Activated CD8-positive, alpha-beta T cell treated with anti-CD3 and anti-CD28 coated beads for 36 hours (primary cell): ENCODE results near the gene NFATC3. TPM values are rescaled to one million over a fixed set of nuclear protein-coding genes. Genes with fewer than 3 reads are reported as not detected.
A peak's percentile ranks its signal among the peaks of the same experiment; 100 is the strongest.
"Not testable (repeated sequence)": the region's sequence is repeated elsewhere in the genome, so short reads cannot be mapped to it uniquely, and the experiment has no call there.

Experiments used
- ATAC-seq: fragments of 200-7000 bp; cut with Tn5 transposase; one replicate; pipeline ENCODE4 v1.10.0; 2021; ENCODE audit warnings: mild to moderate bottlenecking, moderate library complexity
- CTCF ChIA-PET: fragments of 350-600 bp; sonication (Branson Sonifier 250); formaldehyde crosslinking; loops from one replicate; lab custom pipeline; 2021; ENCODE audit warnings: antibody characterized with exemption; lab: Charles Lee
- POLR2A ChIA-PET: fragments of 350-600 bp; sonication (Branson Sonifier 250); formaldehyde crosslinking; loops from one replicate; lab custom pipeline; 2021; ENCODE audit warnings: antibody characterized with exemption; lab: Charles Lee
- DNase-seq: peaks from one replicate; pipeline ENCODE4 v3.0.0-alpha.2; 2020
- H3K27ac Mint-ChIP-seq: one replicate; pipeline ENCODE4 v1.8.0; 2021; ENCODE audit warnings: mild to moderate bottlenecking, mixed read lengths
- H3K27me3 Mint-ChIP-seq: one replicate; pipeline ENCODE4 v1.8.0; 2021; ENCODE audit warnings: mixed read lengths
- H3K36me3 Mint-ChIP-seq: one replicate; pipeline ENCODE4 v1.8.0; 2021; ENCODE audit warnings: low read depth, mixed read lengths
- H3K4me1 Mint-ChIP-seq: one replicate; pipeline ENCODE4 v1.8.0; 2021; ENCODE audit warnings: low read depth, mixed read lengths
- H3K4me3 Mint-ChIP-seq: one replicate; pipeline ENCODE4 v1.8.0; 2021; ENCODE audit warnings: mild to moderate bottlenecking, moderate library complexity, mixed read lengths
- H3K9me3 Mint-ChIP-seq: one replicate; pipeline ENCODE4 v1.8.0; 2021; ENCODE audit warnings: mixed read lengths
- CTCF ChIP-seq: fragments of 200-600 bp; IDR thresholded peaks from one replicate; pipeline ENCODE4 v1.8.0; 2022; ENCODE audit warnings: antibody characterized with exemption, mild to moderate bottlenecking
- intact Hi-C: fragments of 100-400 bp; cut with micrococcal nuclease; formaldehyde crosslinking; loops from one replicate; pipeline ENCODE4 v1.10.0; 2022
- total RNA-seq, 2 experiments: library from RNA; stranded (reverse); gene quantifications; one replicate each; pipeline ENCODE4 v1.2.3, GENCODE V29; 2021

NFATC3 gene
- total RNA-seq, 2 experiments from 2014 or later = 102 to 104 TPM

GRCh38 chr16:68155425-68155824 is 70.3 kb downstream of the NFATC3 start:
- H3K27me3 Mint-ChIP-seq = no peaks in the 10 kb centered on the region
- ATAC-seq = no peak
- POLR2A ChIA-PET = no interaction called here
- no peaks in the 10 kb centered on the region for H3K9me3 Mint-ChIP-seq
- CTCF ChIA-PET = interaction anchor here (1.0 to 1.1 kb wide), 2 partner anchors 21 to 23 kb away, joined by 3 read pairs; no protein-coding TSS in a partner anchor
- peaks cover 8% of the 10 kb centered on the region for H3K4me1 Mint-ChIP-seq
- no peak for DNase-seq
- H3K27ac Mint-ChIP-seq = peak overlapping the region; percentile 69
- H3K4me3 Mint-ChIP-seq = no peak overlapping the region
- TF ChIP-seq CTCF = no peak
- intact Hi-C loops = no loop called here
- peaks cover 22% of the 10 kb centered on the region for H3K36me3 Mint-ChIP-seq

- Mint-ChIP-seq H3K27ac (no peak overlapping the region), H3K4me3 (no peak overlapping the region), H3K36me3 (peaks cover 41% of the 10 kb centered on the region), H3K9me3 (peaks cover 3% of the 10 kb centered on the region), H3K27me3 (no peaks in the 10 kb centered on the region), H3K4me1 (peaks cover 2% of the 10 kb centered on the region)
- intact Hi-C loops = no loop called here
- ATAC-seq (no peak), DNase-seq (no peak)
- ChIA-PET CTCF (no interaction called here), POLR2A (no interaction called here)
- TF ChIP-seq CTCF = no peak
These were observed 77.2 kb downstream of the NFATC3 start for GRCh38 chr16:68162413-68162812.

- H3K27me3 Mint-ChIP-seq, ATAC-seq, CTCF ChIA-PET, DNase-seq, H3K4me3 Mint-ChIP-seq, H3K9me3 Mint-ChIP-seq, H3K27ac Mint-ChIP-seq, intact Hi-C loops, POLR2A ChIA-PET, H3K4me1 Mint-ChIP-seq: not testable (repeated sequence)
- H3K36me3 Mint-ChIP-seq = peaks cover 41% of the 10 kb centered on the region
These were observed 78.1 kb downstream of the NFATC3 start for GRCh38 chr16:68163275-68163674.

- Mint-ChIP-seq H3K4me1 (peaks cover 2% of the 10 kb centered on the region), H3K9me3 (peaks cover 3% of the 10 kb centered on the region), H3K27ac (peak overlapping the region; percentile 38), H3K36me3 (peaks cover 39% of the 10 kb centered on the region), H3K27me3 (no peaks in the 10 kb centered on the region), H3K4me3 (no peak overlapping the region)
- no peak for DNase-seq
- ChIA-PET CTCF (interaction anchor here (1.2 to 2.4 kb wide), 4 partner anchors 11 to 163 kb away, joined by 4 to 7 read pairs (median 5); no protein-coding TSS in a partner anchor), POLR2A (interaction anchor here (1.0 to 1.2 kb wide), 2 partner anchors 94 to 213 kb away, joined by 3 to 4 read pairs; no protein-coding TSS in a partner anchor)
- no peak for TF ChIP-seq CTCF
- no peak for ATAC-seq
- intact Hi-C loops = no loop called here
These were observed 81.1 kb downstream of the NFATC3 start for GRCh38 chr16:68166264-68166663.

GRCh38 chr16:68179196-68179795 is 94.1 kb downstream of the NFATC3 start:
- peaks cover 60% of the 10 kb centered on the region for H3K36me3 Mint-ChIP-seq
- ChIA-PET CTCF (interaction anchor here (0.6 to 1.6 kb wide), 4 partner anchors 51 to 377 kb away, joined by 3 to 5 read pairs (median 4); no protein-coding TSS in a partner anchor), POLR2A (no interaction called here)
- H3K4me3 Mint-ChIP-seq = no peak overlapping the region
- peaks cover 18% of the 10 kb centered on the region for H3K4me1 Mint-ChIP-seq
- intact Hi-C loops = no loop called here
- no peak for TF ChIP-seq CTCF
- DNase-seq (no peak), ATAC-seq (no peak)
- no peaks in the 10 kb centered on the region for H3K27me3 Mint-ChIP-seq
- no peaks in the 10 kb centered on the region for H3K9me3 Mint-ChIP-seq
- peak overlapping the region; percentile 34 for H3K27ac Mint-ChIP-seq
